Stimulated activated CD4-positive, alpha-beta T cell treated with anti-CD3 and anti-CD28 coated beads, TNF-alpha, amount 100 ng/mL, for 1 hour (primary cell): Measurements from ENCODE around the gene GRIFIN.

Source experiments
- DNase-seq, 3 donors: peaks; one replicate each; pipeline ENCODE4 v3.0.0-alpha.2; 2020; ENCODE audit warnings: low read depth in 3 of 3, low spot score in 1 of 3

GRIFIN gene

GRCh38 chr7:2476298-2476697, at the start of gene GRIFIN:
Gene GRIFIN, minus strand, starts transcription at chr7:2476398. Its CDS starts 15 bp downstream, at chr7:2476383.
- DNase-seq, result no peak

GRCh38 chr7:2524808-2525657, 48.8 kb upstream of the GRIFIN start:
- DNase-seq, result no peak

GRCh38 chr7:2523941-2524807, 48.0 kb upstream of the GRIFIN start:
- no peak for DNase-seq

GRCh38 chr7:2523461-2523936, 47.3 kb upstream of the GRIFIN start:
- DNase-seq, result no peak

- DNase-seq, result no peak
These were observed 46.7 kb upstream of the GRIFIN start for GRCh38 chr7:2522780-2523433.

- DNase-seq, result peak in 2 of 3 donors; percentile 47 to 51
These were observed 45.9 kb upstream of the GRIFIN start for GRCh38 chr7:2521952-2522591.

GRCh38 chr7:2521341-2521745, 45.1 kb upstream of the GRIFIN start:
- DNase-seq, result no peak

GRCh38 chr7:2520761-2521290, 44.6 kb upstream of the GRIFIN start:
- DNase-seq, result no peak

GRCh38 chr7:2520131-2520760, 44.0 kb upstream of the GRIFIN start:
- DNase-seq, result no peak

- peak; percentile 68 to 79 (median 78) for DNase-seq
These were observed 43.1 kb upstream of the GRIFIN start, which contains the start of gene LFNG for GRCh38 chr7:2519119-2519930. Gene LFNG, plus strand, starts transcription at chr7:2519774. Its CDS starts 88 bp downstream, at chr7:2519862.

- DNase-seq, result no peak
These were observed 42.5 kb upstream of the GRIFIN start for GRCh38 chr7:2518737-2519118.

- no peak for DNase-seq
These were observed 41.7 kb upstream of the GRIFIN start for GRCh38 chr7:2517678-2518507.

GRCh38 chr7:2517026-2517425, 40.8 kb upstream of the GRIFIN start:
- DNase-seq, result no peak

- no peak for DNase-seq
These were observed 40.0 kb upstream of the GRIFIN start for GRCh38 chr7:2516194-2516555.

GRCh38 chr7:2515424-2516193, 39.4 kb upstream of the GRIFIN start:
- no peak for DNase-seq

- no peak for DNase-seq
These were observed 38.5 kb upstream of the GRIFIN start for GRCh38 chr7:2514473-2515423.

GRCh38 chr7:2513702-2514101, 37.5 kb upstream of the GRIFIN start:
- DNase-seq, result no peak
